ENCODE data around the gene USP12.

- TF ChIP-seq CTCF (conservative IDR thresholded peaks at IDR 0.05; ENCODE audit: low read length) (no peak), EZH2phosphoT487 (IDR thresholded peaks at IDR 0.05; ENCODE audit: borderline replicate concordance) (no peak)
Observed at GRCh38 chr13:27158335-27158734, 13.3 kb downstream of the USP12 start.

Measured in Loucy (cell line).